ENCODE data around the gene KIN.

Gene KIN

DNA sequence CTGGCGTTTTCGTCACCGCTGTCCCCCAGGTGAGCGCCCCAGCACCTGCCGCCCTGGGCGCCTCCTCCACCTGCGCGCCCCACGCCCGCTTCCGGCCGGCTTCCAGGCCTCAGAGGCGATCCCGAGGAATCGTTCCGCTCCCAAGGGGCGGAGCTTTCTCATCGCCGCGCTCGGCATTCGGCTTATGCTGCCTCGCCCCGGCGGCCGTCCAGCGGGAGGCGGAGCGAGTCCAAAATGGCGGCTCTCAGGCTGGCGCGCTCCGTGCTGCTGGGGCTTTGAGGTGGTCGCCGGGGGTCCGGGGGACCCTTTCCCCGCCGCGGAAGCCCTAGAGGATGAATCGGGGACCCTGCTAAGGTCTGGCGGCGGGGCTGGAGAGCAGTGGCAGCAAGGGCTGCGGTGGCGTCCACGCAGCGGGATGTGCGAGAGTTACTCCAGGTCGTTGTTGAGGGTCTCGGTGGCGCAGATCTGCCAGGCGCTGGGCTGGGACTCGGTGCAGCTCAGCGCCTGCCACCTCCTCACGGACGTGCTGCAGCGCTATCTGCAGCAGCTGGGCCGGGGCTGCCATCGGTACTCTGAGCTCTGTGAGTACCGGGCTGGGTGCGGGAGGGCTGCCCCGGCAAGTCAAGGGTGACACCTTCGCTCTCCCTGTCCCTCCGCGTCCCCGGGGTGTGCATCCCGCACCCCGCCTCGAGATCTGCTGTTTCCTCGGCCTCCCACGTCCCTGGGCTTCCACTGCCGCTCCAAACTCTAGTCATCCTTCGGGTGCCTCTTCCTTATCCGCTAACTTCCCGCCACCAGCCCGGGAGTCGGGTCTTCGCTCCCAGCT lies 30.7 kb upstream of the KIN start, which contains the start of gene TAF3 (continued):
- no peak for TF ChIP-seq ZNF266 (tag by site-specific recombination; IDR thresholded peaks at IDR 0.05; ENCODE audit: low read depth)
- TF ChIP-seq, protein P1, sequence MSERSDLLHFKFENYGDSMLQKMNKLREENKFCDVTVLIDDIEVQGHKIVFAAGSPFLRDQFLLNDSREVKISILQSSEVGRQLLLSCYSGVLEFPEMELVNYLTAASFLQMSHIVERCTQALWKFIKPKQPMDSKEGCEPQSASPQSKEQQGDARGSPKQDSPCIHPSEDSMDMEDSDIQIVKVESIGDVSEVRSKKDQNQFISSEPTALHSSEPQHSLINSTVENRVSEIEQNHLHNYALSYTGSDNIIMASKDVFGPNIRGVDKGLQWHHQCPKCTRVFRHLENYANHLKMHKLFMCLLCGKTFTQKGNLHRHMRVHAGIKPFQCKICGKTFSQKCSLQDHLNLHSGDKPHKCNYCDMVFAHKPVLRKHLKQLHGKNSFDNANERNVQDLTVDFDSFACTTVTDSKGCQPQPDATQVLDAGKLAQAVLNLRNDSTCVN (tag by site-specific recombination; optimal IDR thresholded peaks at IDR 0.05) = peak; percentile 63
- TF ChIP-seq ZBTB48 (tag by site-specific recombination; IDR thresholded peaks at IDR 0.05) = 0 out of 2 replicates have a peak, but pooled peaks have one; percentile 13
- no peak for TF ChIP-seq ZNF529 (tag by site-specific recombination; IDR thresholded peaks at IDR 0.05; ENCODE audit: insufficient replicate concordance)
- no peak for TF ChIP-seq PRDM1 (tag by site-specific recombination; IDR thresholded peaks at IDR 0.05)
- TF ChIP-seq ZNF777 (tag by site-specific recombination; IDR thresholded peaks at IDR 0.05; ENCODE audit: borderline replicate concordance) = no peak
- no peak for TF ChIP-seq GFI1B (tag by site-specific recombination; IDR thresholded peaks at IDR 0.05)
- no peak for TF ChIP-seq ZNF133 (tag by site-specific recombination; IDR thresholded peaks at IDR 0.05)
- no peak for TF ChIP-seq BCL6B (tag by site-specific recombination; IDR thresholded peaks at IDR 0.05)
- TF ChIP-seq GLIS2 (tag by site-specific recombination; IDR thresholded peaks at IDR 0.05) = peak; percentile 84
- TF ChIP-seq GLIS1 (tag by site-specific recombination; IDR thresholded peaks at IDR 0.05) = peak; percentile 70
- no peak for TF ChIP-seq OVOL3 (tag by site-specific recombination; IDR thresholded peaks at IDR 0.05)
- no peak for TF ChIP-seq ZNF121 (tag by site-specific recombination; IDR thresholded peaks at IDR 0.05)
- TF ChIP-seq ZNF518A (tag by site-specific recombination; conservative IDR thresholded peaks at IDR 0.05; ENCODE audit: low read depth) = peak; percentile 97
- no peak for TF ChIP-seq ZNF138 (tag by site-specific recombination; IDR thresholded peaks at IDR 0.05; ENCODE audit: borderline replicate concordance)
- TF ChIP-seq ZNF830 (tag by site-specific recombination; IDR thresholded peaks at IDR 0.05; ENCODE audit: low read depth) = no peak
- TF ChIP-seq ZNF274 (IDR thresholded peaks at IDR 0.05; ENCODE audit: low read length) = no peak
- TF ChIP-seq ZNF274 (tag by site-specific recombination; IDR thresholded peaks at IDR 0.05; ENCODE audit: borderline replicate concordance) = no peak
- TF ChIP-seq MZF1 (tag by site-specific recombination; IDR thresholded peaks at IDR 0.05; ENCODE audit: borderline replicate concordance) = no peak
- TF ChIP-seq ZNF791 (tag by site-specific recombination; IDR thresholded peaks at IDR 0.05) = no peak
- TF ChIP-seq ZNF155 (tag by site-specific recombination; IDR thresholded peaks at IDR 0.05) = no peak
- TF ChIP-seq ZNF530 (tag by site-specific recombination; IDR thresholded peaks at IDR 0.05; ENCODE audit: low read depth) = no peak
- no peak for TF ChIP-seq ZNF768 (tag by site-specific recombination; IDR thresholded peaks at IDR 0.05)
- TF ChIP-seq REST (tag by site-specific recombination; IDR thresholded peaks at IDR 0.05) = no peak; the same call in none of the 2 replicates
- TF ChIP-seq ZXDB (tag by site-specific recombination; IDR thresholded peaks at IDR 0.05) = peak; percentile 80
- no peak for TF ChIP-seq GLI4 (tag by site-specific recombination; IDR thresholded peaks at IDR 0.05)
- TF ChIP-seq ZNF449 (tag by site-specific recombination; IDR thresholded peaks at IDR 0.05) = no peak
- no peak for TF ChIP-seq BCL11A (tag by site-specific recombination; IDR thresholded peaks at IDR 0.05; ENCODE audit: low read depth)
